Measurements from ENCODE around the gene B3GNT5. TPM values are rescaled to one million over a fixed set of nuclear protein-coding genes. Genes with fewer than 3 reads are reported as not detected.

Gene B3GNT5
- total RNA-seq, 4 donors from 2014 or later: 18.2 to 41.2 (median 26.0) TPM

- no peaks in the 10 kb centered on the region for H3K9me3 ChIP-seq
- TF ChIP-seq POLR2A (IDR thresholded peaks at IDR 0.05) (no peak), CTCF (IDR thresholded peaks at IDR 0.05 in 4 of 5, conservative IDR thresholded peaks at IDR 0.05 in 1 of 5) (no peak)
- peaks cover 47 to 66% of the 10 kb centered on the region in 2 donors for H3K4me1 ChIP-seq
- H3K36me3 ChIP-seq: no peaks in the 10 kb centered on the region
- intact Hi-C loops (cut with DNase I; ENCODE audit: low total_unique reads) (loop anchor here (10.0 kb wide), 2 partner anchors 221 to 621 kb away; partner anchors contain the start of gene PARL), in situ Hi-C loops (cut with MboI; ENCODE audit: low sequenced_read_pairs in 4 of 4) (no loop called here)
- no peaks in the 10 kb centered on the region for H3K27me3 ChIP-seq
- H3K27ac ChIP-seq: peak overlapping the region; percentile 56 to 72 (median 64)
- no peak overlapping the region for H3K4me3 ChIP-seq
- DNase-seq (no peak), ATAC-seq (no peak)
Observed at GRCh38 chr3:183264268-183264667, 11.2 kb downstream of the B3GNT5 start.

GRCh38 chr3:183265157-183265642, 12.1 kb downstream of the B3GNT5 start:
- TF ChIP-seq CTCF (IDR thresholded peaks at IDR 0.05 in 4 of 5, conservative IDR thresholded peaks at IDR 0.05 in 1 of 5) (no peak), POLR2A (IDR thresholded peaks at IDR 0.05) (no peak)
- DNase-seq (peak in 1 of 2 donors; percentile 31), ATAC-seq (peak; percentile 35 to 48)
- in situ Hi-C loops (cut with MboI; ENCODE audit: low sequenced_read_pairs in 4 of 4): no loop called here
- intact Hi-C loops (cut with DNase I; ENCODE audit: low total_unique reads): loop anchor here (5.0 to 10.0 kb wide), 3 partner anchors 168 to 620 kb away; partner anchors contain the start of genes MCCC1 and PARL
- Histone ChIP-seq H3K9me3 (no peaks in the 10 kb centered on the region), H3K27me3 (no peaks in the 10 kb centered on the region), H3K4me3 (no peak overlapping the region), H3K4me1 (peaks cover 42 to 57% of the 10 kb centered on the region in 2 donors), H3K36me3 (no peaks in the 10 kb centered on the region), H3K27ac (peak overlapping the region; percentile 56 to 72 (median 64))

- intact Hi-C loops (cut with DNase I; ENCODE audit: low total_unique reads) (loop anchor here (2.0 to 10.0 kb wide), 5 partner anchors 19 to 619 kb away; partner anchors contain the start of genes MCCC1 and PARL), in situ Hi-C loops (cut with MboI; ENCODE audit: low sequenced_read_pairs in 4 of 4) (no loop called here)
- no peak overlapping the region for H3K4me3 ChIP-seq
- no peaks in the 10 kb centered on the region for H3K9me3 ChIP-seq
- DNase-seq (peak in 1 of 2 donors; percentile 57), ATAC-seq (peak; percentile 83 to 92)
- H3K27ac ChIP-seq: peak overlapping the region; percentile 56 to 72 (median 64)
- H3K36me3 ChIP-seq: no peaks in the 10 kb centered on the region
- TF ChIP-seq POLR2A (IDR thresholded peaks at IDR 0.05) (no peak), CTCF (IDR thresholded peaks at IDR 0.05 in 4 of 5, conservative IDR thresholded peaks at IDR 0.05 in 1 of 5) (no peak)
- H3K27me3 ChIP-seq: no peaks in the 10 kb centered on the region
- H3K4me1 ChIP-seq: peaks cover 35 to 53% of the 10 kb centered on the region in 2 donors
Observed at GRCh38 chr3:183265834-183266417, 12.9 kb downstream of the B3GNT5 start.

- ATAC-seq (no peak), DNase-seq (no peak)
- Histone ChIP-seq H3K4me3 (no peak overlapping the region), H3K36me3 (no peaks in the 10 kb centered on the region), H3K27ac (peak overlapping the region; percentile 56 to 72 (median 64)), H3K4me1 (peaks cover 33 to 53% of the 10 kb centered on the region in 2 donors), H3K27me3 (no peaks in the 10 kb centered on the region), H3K9me3 (no peaks in the 10 kb centered on the region)
- no peak for TF ChIP-seq POLR2A (IDR thresholded peaks at IDR 0.05)
- TF ChIP-seq CTCF (IDR thresholded peaks at IDR 0.05 in 4 of 5, conservative IDR thresholded peaks at IDR 0.05 in 1 of 5): no peak
- in situ Hi-C loops (cut with MboI; ENCODE audit: low sequenced_read_pairs in 4 of 4): no loop called here
- intact Hi-C loops (cut with DNase I; ENCODE audit: low total_unique reads): loop anchor here (2.0 to 10.0 kb wide), 5 partner anchors 18 to 618 kb away; partner anchors contain the start of genes MCCC1 and PARL
Observed at GRCh38 chr3:183266454-183266853, 13.4 kb downstream of the B3GNT5 start.

Measured in gastrocnemius medialis (tissue), 4 donors.